ENCODE measurements around the gene IFRD1. TPM values are rescaled to one million over a fixed set of nuclear protein-coding genes. Genes with fewer than 3 reads are reported as not detected.
A peak's percentile ranks its signal among the peaks of the same experiment; 100 is the strongest.

IFRD1 gene
- total and polyA plus RNA-seq, 8 donors: 37.4 to 54.1 (median 46.9) TPM

GRCh38 chr7:112508404-112508803 lies 58.1 kb downstream of the IFRD1 start:
- no peak for DNase-seq
- Histone ChIP-seq H3K4me3 (no peak overlapping the region), H3K27me3 (no peaks in the 10 kb centered on the region), H3K9me3 (no peaks in the 10 kb centered on the region), H3K36me3 (no peaks in the 10 kb centered on the region), H3K27ac (no peak overlapping the region), H3K4me1 (no peaks in the 10 kb centered on the region)
- no peak for TF ChIP-seq CTCF (IDR thresholded peaks at IDR 0.05)
- intact Hi-C loops (cut with DNase I): no loop called here
- no peak for ATAC-seq

- H3K27me3 ChIP-seq: no peaks in the 10 kb centered on the region
- DNase-seq: no peak
- H3K9me3 ChIP-seq: no peaks in the 10 kb centered on the region
- H3K4me1 ChIP-seq: no peaks in the 10 kb centered on the region
- no peaks in the 10 kb centered on the region for H3K36me3 ChIP-seq
- no peak for TF ChIP-seq CTCF (IDR thresholded peaks at IDR 0.05)
- H3K4me3 ChIP-seq: no peak overlapping the region
- intact Hi-C loops (cut with DNase I): no loop called here
- H3K27ac ChIP-seq: no peak overlapping the region
- no peak for ATAC-seq
Measured at GRCh38 chr7:112509402-112509801, 59.1 kb downstream of the IFRD1 start.

GRCh38 chr7:112510001-112510742 lies 59.9 kb downstream of the IFRD1 start:
- no peak for TF ChIP-seq CTCF (IDR thresholded peaks at IDR 0.05)
- Histone ChIP-seq H3K4me1 (no peaks in the 10 kb centered on the region), H3K27ac (no peak overlapping the region), H3K36me3 (no peaks in the 10 kb centered on the region), H3K27me3 (no peaks in the 10 kb centered on the region), H3K9me3 (no peaks in the 10 kb centered on the region), H3K4me3 (no peak overlapping the region)
- ATAC-seq (peak; percentile 68), DNase-seq (no peak)
- intact Hi-C loops (cut with DNase I): no loop called here

GRCh38 chr7:112510743-112511110 lies 60.5 kb downstream of the IFRD1 start:
- Histone ChIP-seq H3K27me3 (no peaks in the 10 kb centered on the region), H3K36me3 (no peaks in the 10 kb centered on the region), H3K4me1 (no peaks in the 10 kb centered on the region), H3K4me3 (no peak overlapping the region), H3K9me3 (no peaks in the 10 kb centered on the region), H3K27ac (no peak overlapping the region)
- ATAC-seq (no peak), DNase-seq (no peak)
- TF ChIP-seq CTCF (IDR thresholded peaks at IDR 0.05): no peak
- intact Hi-C loops (cut with DNase I): no loop called here

- H3K27me3 ChIP-seq: no peaks in the 10 kb centered on the region
- H3K4me3 ChIP-seq: no peak overlapping the region
- H3K9me3 ChIP-seq: no peaks in the 10 kb centered on the region
- H3K36me3 ChIP-seq: no peaks in the 10 kb centered on the region
- TF ChIP-seq CTCF (IDR thresholded peaks at IDR 0.05): no peak
- intact Hi-C loops (cut with DNase I): no loop called here
- ATAC-seq (no peak), DNase-seq (peak in 1 of 4 donors; percentile 49)
- H3K27ac ChIP-seq: no peak overlapping the region
- no peaks in the 10 kb centered on the region for H3K4me1 ChIP-seq
Measured at GRCh38 chr7:112511451-112512202, 61.4 kb downstream of the IFRD1 start.
